ENCODE results near the gene KMT2D. TPM values are rescaled to one million over a fixed set of nuclear protein-coding genes. Genes with fewer than 3 reads are reported as not detected.

KMT2D gene
- total and polyA plus RNA-seq, 2 donors (not counting 3 experiments of a cell fraction or from before 2014, with no cell fraction given), result 15.1 to 120 TPM

GRCh38 chr12:49050507-49051372, 9.9 kb downstream of the KMT2D start:
- dilution Hi-C loops (cut with MboI; ENCODE audit: extremely low pct_ligation_motif_present, low sequenced_read_pairs) (no loop called here), intact Hi-C loops (cut with micrococcal nuclease) (no loop called here)
- Histone ChIP-seq H3K4me2 (ENCODE audit: insufficient read depth, low read length) (no peak overlapping the region), H3K9me1 (replicated peaks; ENCODE audit: control insufficient read depth, extremely low read depth, insufficient read depth, low read length) (no peaks in the 10 kb centered on the region), H3K9me3 (replicated peaks; ENCODE audit: control insufficient read depth, insufficient read depth, low read length) (no peaks in the 10 kb centered on the region), H3K36me3 (ENCODE audit: control insufficient read depth in 2 of 2, extremely low read depth in 1 of 2, insufficient read depth in 2 of 2, low read length in 2 of 2) (peaks cover 47 to 87% of the 10 kb centered on the region in 2 experiments), H3K4me3 (replicated peaks in 1 of 3; ENCODE audit: insufficient read depth in 1 of 3, low read depth in 1 of 3, low read length in 3 of 3) (no peak overlapping the region), H3K27ac (ENCODE audit: insufficient read depth, low read depth, low read length) (no peak overlapping the region), H3K9ac (replicated peaks; ENCODE audit: extremely low read depth, insufficient read depth, low read length) (no peak overlapping the region), H3K79me2 (ENCODE audit: control insufficient read depth, insufficient read depth, low read length) (peaks cover 48% of the 10 kb centered on the region), H3K27me3 (ENCODE audit: control insufficient read depth in 2 of 2, insufficient read depth in 2 of 2, low read length in 2 of 2) (no peaks in the 10 kb centered on the region), H3K4me1 (ENCODE audit: control insufficient read depth, extremely low read depth, insufficient read depth, low read length) (peaks cover 10% of the 10 kb centered on the region), H2AFZ (ENCODE audit: low read depth, low read length) (no peak overlapping the region), H4K20me1 (replicated peaks; ENCODE audit: control insufficient read depth, extremely low read depth, insufficient read depth, low read length) (peaks cover 2% of the 10 kb centered on the region)
- ChIA-PET CTCF (no interaction called here), POLR2A (interaction anchor here (0.6 kb wide), 1 partner anchor 84 kb away, joined by 5 read pairs; no protein-coding TSS in a partner anchor)
- TF ChIP-seq MYC (IDR thresholded peaks at IDR 0.05; ENCODE audit: low read depth, low read length) (no peak), CTCF (IDR thresholded peaks at IDR 0.05; ENCODE audit: extremely low read depth in 1 of 2, insufficient read depth in 1 of 2, low read depth in 1 of 2, low read length in 2 of 2) (no peak)
- no TSS peak for BruUV-seq (replicated peaks)
- no peak for FAIRE-seq
- DNase-seq (ENCODE audit: low read depth, low spot score), result no peak

GRCh38 chr12:49049566-49050224, 10.9 kb downstream of the KMT2D start:
- POLR2A ChIA-PET, result no interaction called here
- intact Hi-C loops (cut with micrococcal nuclease), result no loop called here
- Histone ChIP-seq H2AFZ (ENCODE audit: low read depth, low read length) (no peak overlapping the region), H3K9me1 (replicated peaks; ENCODE audit: control insufficient read depth, extremely low read depth, insufficient read depth, low read length) (no peaks in the 10 kb centered on the region), H3K79me2 (ENCODE audit: control insufficient read depth, insufficient read depth, low read length) (peaks cover 38% of the 10 kb centered on the region), H4K20me1 (replicated peaks; ENCODE audit: control insufficient read depth, extremely low read depth, insufficient read depth, low read length) (no peaks in the 10 kb centered on the region), H3K36me3 (ENCODE audit: control insufficient read depth in 2 of 2, extremely low read depth in 1 of 2, insufficient read depth in 2 of 2, low read length in 2 of 2) (peaks cover 45 to 89% of the 10 kb centered on the region in 2 experiments), H3K9ac (replicated peaks; ENCODE audit: extremely low read depth, insufficient read depth, low read length) (no peak overlapping the region), H3K9me3 (replicated peaks; ENCODE audit: control insufficient read depth, insufficient read depth, low read length) (no peaks in the 10 kb centered on the region), H3K4me2 (ENCODE audit: insufficient read depth, low read length) (no peak overlapping the region), H3K4me3 (replicated peaks in 1 of 3; ENCODE audit: insufficient read depth in 1 of 3, low read depth in 1 of 3, low read length in 3 of 3) (no peak overlapping the region), H3K27me3 (ENCODE audit: control insufficient read depth in 2 of 2, insufficient read depth in 2 of 2, low read length in 2 of 2) (no peaks in the 10 kb centered on the region), H3K27ac (ENCODE audit: insufficient read depth, low read depth, low read length) (peak overlapping the region; percentile 38), H3K4me1 (ENCODE audit: control insufficient read depth, extremely low read depth, insufficient read depth, low read length) (peaks cover 7% of the 10 kb centered on the region)
- CTCF ChIA-PET, result interaction anchor here (0.9 to 1.3 kb wide), 4 partner anchors 9 to 43 kb away, joined by 3 to 4 read pairs (median 3); partner anchors contain the start of gene RHEBL1
- dilution Hi-C loops (cut with MboI; ENCODE audit: extremely low pct_ligation_motif_present, low sequenced_read_pairs), result no loop called here
- no TSS peak for BruUV-seq (replicated peaks)
- TF ChIP-seq FOS (IDR thresholded peaks at IDR 0.05; ENCODE audit: borderline replicate concordance, insufficient read depth, low read length) (no peak), JUN (IDR thresholded peaks at IDR 0.05; ENCODE audit: borderline replicate concordance, insufficient read depth, insufficient read length, low read depth) (peak; percentile 41), POLR2AphosphoS5 (IDR thresholded peaks at IDR 0.05; ENCODE audit: insufficient read depth, low read depth, low read length) (peak; percentile 19)
- peak; percentile 25 for DNase-seq (ENCODE audit: low read depth, low spot score)
- FAIRE-seq, result peak; percentile 68

Measured in endothelial cell of umbilical vein (primary cell).